Kidney (tissue), 14 donors: Measurements from ENCODE around the gene DUS1L. TPM values are rescaled to one million over a fixed set of nuclear protein-coding genes. Genes with fewer than 3 reads are reported as not detected.

ENCODE experiments used
- DNase-seq, 5 donors: peaks; one replicate each; pipeline ENCODE4 v3.0.0-alpha.2; 2013 to 2020
- FAIRE-seq: peaks from 2 replicates; lab custom pipeline; 2012; peaks lifted over from hg19 to GRCh38; lab: Jason Lieb, UNC
- H3K27ac ChIP-seq, 2 donors: one replicate each; pipeline ENCODE4 v1.7.0; 2013; ENCODE audit warnings: low read depth in 2 of 2, low read length in 2 of 2, inconsistent platforms in 1 of 2
- H3K27me3 ChIP-seq: one replicate; pipeline ENCODE4 v1.7.1; 2013; ENCODE audit warnings: low read length, inconsistent platforms; ENCODE audit not compliant: control insufficient read depth, insufficient read depth
- H3K36me3 ChIP-seq, 3 donors: one replicate each; pipeline versions ENCODE4 v1.7.0 to v1.7.1; 2013; ENCODE audit warnings: low read length in 3 of 3, control low read depth in 1 of 3, inconsistent platforms in 1 of 3; ENCODE audit not compliant: insufficient read depth in 3 of 3, control insufficient read depth in 2 of 3
- H3K4me1 ChIP-seq, 3 donors: one replicate each; pipeline versions ENCODE4 v1.7.0 to v1.7.1; 2013; ENCODE audit warnings: low read length in 3 of 3, inconsistent platforms in 1 of 3, low read depth in 1 of 3; ENCODE audit not compliant: control insufficient read depth in 2 of 3, insufficient read depth in 2 of 3
- H3K4me3 ChIP-seq, 3 donors: one replicate each; pipeline versions ENCODE4 v1.7.0 to v1.8.1; 2013; ENCODE audit warnings: low read length in 3 of 3, control low read depth in 1 of 3, inconsistent platforms in 1 of 3
- H3K9ac ChIP-seq, 3 donors: one replicate each; pipeline versions ENCODE4 v1.7.0 to v1.7.1; 2013; ENCODE audit warnings: low read length in 3 of 3, control low read depth in 1 of 3, inconsistent platforms in 1 of 3
- H3K9me3 ChIP-seq, 3 donors: one replicate each; pipeline versions ENCODE4 v1.7.0 to v1.7.1; 2013; ENCODE audit warnings: low read length in 3 of 3, control low read depth in 1 of 3, inconsistent platforms in 1 of 3; ENCODE audit not compliant: control insufficient read depth in 2 of 3, insufficient read depth in 1 of 3
- CTCF ChIP-seq: IDR thresholded peaks from 3 replicates; pipeline ENCODE4 v1.5.1; 2012; ENCODE audit warnings: mild to moderate bottlenecking, moderate library complexity, borderline replicate concordance; ENCODE audit not compliant: insufficient read depth; ENCODE audit errors: extremely low read depth
- intact Hi-C: fragments of 100-400 bp; cut with DNase I; formaldehyde crosslinking; loops from one replicate; pipeline ENCODE4 v1.11.1; 2022
- polyA plus RNA-seq: library from polyadenylated mRNA; stranded (reverse); fragments of 350-450 nt; fragmentation: Illumina TruSeq; extraction: RNeasy Lipid Tissue Mini Kit (QIAGEN cat#74804); gene quantifications from one replicate; pipeline ENCODE4 v1.2.3, GENCODE V29; 2014; ENCODE audit warnings: low read depth, low replicate concordance; ENCODE audit not compliant: insufficient read depth
- total RNA-seq: library from RNA; stranded (reverse); fragmentation: NEBNext Ultra II Directional; extraction: Animal tissue kit (Norgen Biotek cat#: 25700); gene quantifications from one replicate; pipeline ENCODE4 v1.2.1, GENCODE V29; 2021
- donor health status: control.
- donor health status: control.
- donor health status: control.
- donor health status: control.
- donor health status: control.
- donor health status: DM: yes; HTN: yes; CAD: no.
- donor health status: Normal renal cell carcinoma (clear cell type).

Gene DUS1L
- total and polyA plus RNA-seq, 2 donors from 2014 or later: 84.8 to 102 TPM

- Histone ChIP-seq H3K4me3 (no peak overlapping the region), H3K9ac (no peak overlapping the region), H3K9me3 (no peaks in the 10 kb centered on the region), H3K36me3 (no peaks in the 10 kb centered on the region), H3K4me1 (peaks cover 0 to 22% (median 6%) of the 10 kb centered on the region in 3 donors), H3K27me3 (no peaks in the 10 kb centered on the region), H3K27ac (no peak overlapping the region)
- DNase-seq (no peak), FAIRE-seq (no peak)
- intact Hi-C loops: no loop called here
- TF ChIP-seq CTCF: no peak
Observed at GRCh38 chr17:82020572-82021106, 45.0 kb downstream of the DUS1L start.

GRCh38 chr17:82019690-82020571 is 45.7 kb downstream of the DUS1L start:
- intact Hi-C loops: loop anchor here (10.0 kb wide), 1 partner anchor 55 kb away; the partner anchor contains the start of gene NOTUM
- H3K9me3 ChIP-seq: no peaks in the 10 kb centered on the region
- H3K36me3 ChIP-seq: no peaks in the 10 kb centered on the region
- no peak for FAIRE-seq
- H3K27ac ChIP-seq: no peak overlapping the region
- H3K4me3 ChIP-seq: no peak overlapping the region
- H3K4me1 ChIP-seq: peaks cover 0 to 22% (median 6%) of the 10 kb centered on the region in 3 donors
- H3K27me3 ChIP-seq: no peaks in the 10 kb centered on the region
- TF ChIP-seq CTCF: peak; percentile 46
- peak in 3 of 5 donors; percentile 51 to 84 (median 55) for DNase-seq
- no peak overlapping the region for H3K9ac ChIP-seq

- H3K9me3 ChIP-seq: no peaks in the 10 kb centered on the region
- TF ChIP-seq CTCF: no peak
- H3K4me3 ChIP-seq: no peak overlapping the region
- intact Hi-C loops: loop anchor here (10.0 kb wide), 1 partner anchor 54 kb away; the partner anchor contains the start of gene NOTUM
- no peak overlapping the region for H3K9ac ChIP-seq
- DNase-seq: no peak
- H3K4me1 ChIP-seq: peaks cover 0 to 21% (median 6%) of the 10 kb centered on the region in 3 donors
- no peaks in the 10 kb centered on the region for H3K36me3 ChIP-seq
- H3K27ac ChIP-seq: no peak overlapping the region
- no peaks in the 10 kb centered on the region for H3K27me3 ChIP-seq
- FAIRE-seq: no peak
Observed at GRCh38 chr17:82018989-82019689, 46.5 kb downstream of the DUS1L start.
